Common myeloid progenitor, CD34-positive (primary cell): ENCODE measurements around the gene BPIFB6.

ENCODE experiments used
- CTCF ChIA-PET: fragments of 350-600 bp; sonication (Branson Sonifier 250); formaldehyde crosslinking; loops from one replicate; lab custom pipeline; 2021; ENCODE audit warnings: antibody characterized with exemption; lab: Charles Lee
- POLR2A ChIA-PET: fragments of 350-600 bp; sonication (Branson Sonifier 250); formaldehyde crosslinking; loops from one replicate; lab custom pipeline; 2021; ENCODE audit warnings: antibody characterized with exemption; lab: Charles Lee
- DNase-seq, 3 donors: peaks; one replicate each; pipeline versions ENCODE4 v3.0.0 to v3.0.0-alpha.2; 2013
- H3K27ac ChIP-seq, 2 experiments: 1 replicate in 1 of 2; 2 replicates in 1 of 2; pipeline ENCODE4 v1.7.0; 2013; ENCODE audit warnings: inconsistent platforms in 2 of 2, low read length in 2 of 2, mild to moderate bottlenecking in 2 of 2, low read depth in 1 of 2, moderate library complexity in 1 of 2; ENCODE audit not compliant: severe bottlenecking in 2 of 2, insufficient read depth in 1 of 2, poor library complexity in 1 of 2
- H3K27me3 ChIP-seq, 5 experiments: replicated peaks in 2 of 5; 1 replicate in 3 of 5; 2 replicates in 2 of 5; pipeline versions ENCODE4 v1.6.1 to v1.7.0; 2013; ENCODE audit warnings: low read length in 4 of 5, mild to moderate bottlenecking in 2 of 5, moderate library complexity in 2 of 5, inconsistent platforms in 1 of 5; ENCODE audit not compliant: insufficient read depth in 5 of 5, control insufficient read depth in 4 of 5
- H3K36me3 ChIP-seq, 4 experiments: 1 replicate in 2 of 4; 2 replicates in 2 of 4; pipeline versions ENCODE4 v1.6.1 to v1.7.0; 2013; ENCODE audit warnings: low read length in 3 of 4, control low read depth in 1 of 4, mild to moderate bottlenecking in 1 of 4; ENCODE audit not compliant: control insufficient read depth in 4 of 4, insufficient read depth in 4 of 4
- H3K4me1 ChIP-seq, 4 experiments: 1 replicate in 3 of 4; 2 replicates in 1 of 4; pipeline versions ENCODE4 v1.6.1 to v1.7.1; 2013; ENCODE audit warnings: low read length in 3 of 4, mild to moderate bottlenecking in 3 of 4, control low read depth in 1 of 4, inconsistent platforms in 1 of 4, moderate library complexity in 1 of 4; ENCODE audit not compliant: control insufficient read depth in 4 of 4, insufficient read depth in 4 of 4; ENCODE audit errors: control extremely low read depth in 1 of 4
- H3K4me3 ChIP-seq, 7 experiments: 1 replicate in 4 of 7; 2 replicates in 3 of 7; pipeline versions ENCODE4 v1.5.1 to v1.7.0; 2013; ENCODE audit warnings: mild to moderate bottlenecking in 7 of 7, low read length in 6 of 7, moderate library complexity in 6 of 7, inconsistent platforms in 2 of 7, low read depth in 2 of 7, control low read depth in 1 of 7; ENCODE audit not compliant: insufficient read depth in 4 of 7, control insufficient read depth in 1 of 7; ENCODE audit errors: extremely low read depth in 1 of 7
- H3K9me3 ChIP-seq, 5 experiments: 1 replicate in 4 of 5; 2 replicates in 1 of 5; pipeline versions ENCODE4 v1.6.1 to v1.7.1; 2013; ENCODE audit warnings: low read length in 4 of 5, mild to moderate bottlenecking in 2 of 5, inconsistent platforms in 1 of 5, low read depth in 1 of 5, moderate library complexity in 1 of 5; ENCODE audit not compliant: control insufficient read depth in 4 of 5, insufficient read depth in 2 of 5; ENCODE audit errors: control extremely low read depth in 1 of 5
- WGBS: methylation state at CpG from one replicate; pipeline ENCODE4 v1.1.5; 2013; ENCODE audit not compliant: insufficient coverage; 5-methylcytosine and 5-hydroxymethylcytosine counted together

The BPIFB6 gene

GRCh38 chr20:33074675-33075074 lies 43.2 kb downstream of the BPIFB6 start:
- POLR2A ChIA-PET = no interaction called here
- peaks cover 0 to 1% (median 0%) of the 10 kb centered on the region in 5 experiments for H3K9me3 ChIP-seq
- no peaks in the 10 kb centered on the region for H3K36me3 ChIP-seq
- H3K4me3 ChIP-seq = no peak overlapping the region
- H3K4me1 ChIP-seq = peaks cover 0 to 15% (median 12%) of the 10 kb centered on the region in 4 experiments
- CTCF ChIA-PET = interaction anchor here (1.1 to 6.3 kb wide), 3 partner anchors 9 to 173 kb away, joined by 3 to 36 read pairs (median 3); no protein-coding TSS in a partner anchor
- 100% methylated on average over 2 of the region's 2 CpGs for WGBS
- no peak overlapping the region for H3K27ac ChIP-seq
- H3K27me3 ChIP-seq = no peaks in the 10 kb centered on the region
- DNase-seq = no peak

- no peak for DNase-seq
- Histone ChIP-seq H3K4me1 (peaks cover 0 to 9% (median 6%) of the 10 kb centered on the region in 4 experiments), H3K27ac (no peak overlapping the region), H3K9me3 (peaks cover 0 to 1% (median 0%) of the 10 kb centered on the region in 5 experiments), H3K27me3 (no peaks in the 10 kb centered on the region), H3K36me3 (no peaks in the 10 kb centered on the region), H3K4me3 (no peak overlapping the region)
- ChIA-PET CTCF (interaction anchor here (0.7 to 6.3 kb wide), 6 partner anchors 8 to 288 kb away, joined by 3 to 36 read pairs (median 3); no protein-coding TSS in a partner anchor), POLR2A (no interaction called here)
- WGBS = 95% methylated on average over 6 of the region's 6 CpGs
These were observed 43.8 kb downstream of the BPIFB6 start for GRCh38 chr20:33075281-33075680.

- Histone ChIP-seq H3K27ac (no peak overlapping the region), H3K4me3 (no peak overlapping the region), H3K9me3 (peaks cover 0 to 1% (median 0%) of the 10 kb centered on the region in 5 experiments), H3K27me3 (no peaks in the 10 kb centered on the region), H3K4me1 (no peaks in the 10 kb centered on the region), H3K36me3 (no peaks in the 10 kb centered on the region)
- peak in 2 of 3 donors; percentile 41 to 43 for DNase-seq
- POLR2A ChIA-PET = no interaction called here
- 89% methylated on average over 6 of the region's 6 CpGs for WGBS
- CTCF ChIA-PET = interaction anchor here (1.0 to 6.3 kb wide), 9 partner anchors 10 to 287 kb away, joined by 3 to 36 read pairs (median 4); no protein-coding TSS in a partner anchor
These were observed 45.4 kb downstream of the BPIFB6 start for GRCh38 chr20:33076662-33077372.

GRCh38 chr20:33079259-33079658 lies 47.8 kb downstream of the BPIFB6 start, which contains the start of gene BPIFB4:
Gene BPIFB4, plus strand, starts transcription at chr20:33079643. Its CDS starts 1,884 bp downstream, at chr20:33081527.
- H3K27ac ChIP-seq = no peak within 1 kb of the TSS
- CTCF ChIA-PET = interaction anchor here (2.3 to 6.3 kb wide), 2 partner anchors 11 to 178 kb away, joined by 6 to 36 read pairs; no protein-coding TSS in a partner anchor
- POLR2A ChIA-PET = no interaction called here
- H3K9me3 ChIP-seq = no peaks in the 10 kb centered on the region
- DNase-seq = no peak
- no peak within 1 kb of the TSS for H3K4me3 ChIP-seq
- 96% methylated on average over 2 of the region's 2 CpGs for WGBS
- H3K27me3 ChIP-seq = no peaks in the 10 kb centered on the region
- no peaks in the 10 kb centered on the region for H3K36me3 ChIP-seq
- no peaks in the 10 kb centered on the region for H3K4me1 ChIP-seq

GRCh38 chr20:33081411-33082154 lies 50.1 kb downstream of the BPIFB6 start:
- ChIA-PET CTCF (interaction anchor here (1.0 to 1.3 kb wide), 2 partner anchors 9 to 19 kb away, joined by 4 read pairs; no protein-coding TSS in a partner anchor), POLR2A (no interaction called here)
- DNase-seq = no peak
- Histone ChIP-seq H3K4me1 (no peaks in the 10 kb centered on the region), H3K36me3 (no peaks in the 10 kb centered on the region), H3K9me3 (no peaks in the 10 kb centered on the region), H3K27ac (no peak overlapping the region), H3K4me3 (no peak overlapping the region), H3K27me3 (no peaks in the 10 kb centered on the region)
- WGBS = 89% methylated on average over 7 of the region's 7 CpGs

- ChIA-PET CTCF (interaction anchor here (1.0 kb wide), 1 partner anchor 8 kb away, joined by 4 read pairs; no protein-coding TSS in a partner anchor), POLR2A (no interaction called here)
- H3K27me3 ChIP-seq = no peaks in the 10 kb centered on the region
- no peak overlapping the region for H3K4me3 ChIP-seq
- H3K36me3 ChIP-seq = no peaks in the 10 kb centered on the region
- DNase-seq = no peak
- no peak overlapping the region for H3K27ac ChIP-seq
- no peaks in the 10 kb centered on the region for H3K9me3 ChIP-seq
- WGBS = 98% methylated on average over 6 of the region's 6 CpGs
- H3K4me1 ChIP-seq = no peaks in the 10 kb centered on the region
These were observed 51.1 kb downstream of the BPIFB6 start for GRCh38 chr20:33082546-33082945.
